GM12878 (cell line): ENCODE measurements around the gene ZNF385C.

Experiments
- EP300 ChIP-seq, 2 experiments: fragments of 150-350 bp in 1 of 2; IDR thresholded peaks; 2 replicates each; pipeline ENCODE4 v1.6.1; 2011 to 2012; ENCODE audit warnings: low read depth in 2 of 2, low read length in 2 of 2, borderline replicate concordance in 1 of 2, improper control_type of control experiment in 1 of 2, inconsistent platforms in 1 of 2; ENCODE audit not compliant: control insufficient read depth in 1 of 2
- EZH2 ChIP-seq: IDR thresholded peaks from 2 replicates; pipeline ENCODE4 v1.6.1; 2012; ENCODE audit warnings: low read depth, mild to moderate bottlenecking, control low read depth, inconsistent platforms, low read length, borderline replicate concordance; ENCODE audit not compliant: control insufficient read depth
- MXI1 ChIP-seq: fragments of 150-350 bp; IDR thresholded peaks from 2 replicates; pipeline ENCODE4 v1.6.1; 2011; ENCODE audit warnings: low read depth, mild to moderate bottlenecking, inconsistent platforms, low read length, improper control_type of control experiment
- POLR2A ChIP-seq: IDR thresholded peaks from 2 replicates; pipeline ENCODE4 v1.6.1; 2011; ENCODE audit warnings: low read depth, mild to moderate bottlenecking, low read length
- TF ChIP-seq, protein P1 (sequence below), 3 experiments: IDR thresholded peaks in 2 of 3; conservative IDR thresholded peaks in 1 of 3; 2 replicates each; pipeline ENCODE4 v1.5.1; 2011; ENCODE audit warnings: low read depth in 3 of 3, low read length in 3 of 3, mild to moderate bottlenecking in 3 of 3, control low read depth in 2 of 3, moderate library complexity in 2 of 3, inconsistent platforms in 1 of 3, mixed read lengths in 1 of 3; ENCODE audit not compliant: control insufficient read depth in 2 of 3, insufficient read depth in 1 of 3; ENCODE audit errors: extremely low read depth in 1 of 3

DNA sequence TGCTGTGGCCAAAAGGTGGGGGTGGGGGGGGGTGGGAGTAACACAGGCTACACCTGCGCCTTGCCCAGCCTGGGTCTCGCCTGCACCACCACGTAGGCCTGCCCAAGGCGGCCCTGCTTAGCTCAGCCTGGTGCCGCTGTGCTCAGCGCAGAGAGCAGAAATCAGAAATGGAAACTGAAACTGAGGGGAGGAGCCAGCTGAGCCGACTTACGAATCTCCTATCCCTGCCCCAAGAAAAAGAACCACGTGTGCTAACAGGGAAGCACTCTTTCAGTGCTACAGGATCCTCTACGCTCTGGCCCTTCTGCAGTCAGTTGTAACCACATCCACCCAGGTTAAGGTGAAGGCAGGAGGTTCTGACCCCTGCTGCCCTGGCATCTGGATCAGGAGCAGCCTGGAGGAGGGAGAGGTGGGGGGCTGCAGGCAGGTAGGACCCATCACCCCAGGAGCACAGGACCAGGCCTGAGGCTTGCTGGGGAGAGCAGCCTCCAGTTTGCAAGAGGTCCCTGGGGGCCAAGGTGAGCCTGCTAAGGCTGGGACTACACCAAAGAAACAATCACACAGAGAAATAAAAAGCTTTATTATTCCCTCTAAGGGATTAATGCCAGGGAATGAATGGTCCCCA, 14.4 kb upstream of the ZNF385C start, which contains the start of gene DHX58:
- peak; percentile 87 for TF ChIP-seq MXI1
- TF ChIP-seq, protein P1, sequence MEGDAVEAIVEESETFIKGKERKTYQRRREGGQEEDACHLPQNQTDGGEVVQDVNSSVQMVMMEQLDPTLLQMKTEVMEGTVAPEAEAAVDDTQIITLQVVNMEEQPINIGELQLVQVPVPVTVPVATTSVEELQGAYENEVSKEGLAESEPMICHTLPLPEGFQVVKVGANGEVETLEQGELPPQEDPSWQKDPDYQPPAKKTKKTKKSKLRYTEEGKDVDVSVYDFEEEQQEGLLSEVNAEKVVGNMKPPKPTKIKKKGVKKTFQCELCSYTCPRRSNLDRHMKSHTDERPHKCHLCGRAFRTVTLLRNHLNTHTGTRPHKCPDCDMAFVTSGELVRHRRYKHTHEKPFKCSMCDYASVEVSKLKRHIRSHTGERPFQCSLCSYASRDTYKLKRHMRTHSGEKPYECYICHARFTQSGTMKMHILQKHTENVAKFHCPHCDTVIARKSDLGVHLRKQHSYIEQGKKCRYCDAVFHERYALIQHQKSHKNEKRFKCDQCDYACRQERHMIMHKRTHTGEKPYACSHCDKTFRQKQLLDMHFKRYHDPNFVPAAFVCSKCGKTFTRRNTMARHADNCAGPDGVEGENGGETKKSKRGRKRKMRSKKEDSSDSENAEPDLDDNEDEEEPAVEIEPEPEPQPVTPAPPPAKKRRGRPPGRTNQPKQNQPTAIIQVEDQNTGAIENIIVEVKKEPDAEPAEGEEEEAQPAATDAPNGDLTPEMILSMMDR (IDR thresholded peaks at IDR 0.05 in 2 of 3, conservative IDR thresholded peaks at IDR 0.05 in 1 of 3; ENCODE audit: control insufficient read depth in 2 of 3, extremely low read depth in 1 of 3, insufficient read depth in 1 of 3, low read depth in 3 of 3, low read length in 3 of 3), result no peak
- peak; percentile 94 for TF ChIP-seq POLR2A
- TF ChIP-seq EP300 (IDR thresholded peaks at IDR 0.05; ENCODE audit: borderline replicate concordance in 1 of 2, control insufficient read depth in 1 of 2, low read depth in 2 of 2, low read length in 2 of 2), result no peak
- TF ChIP-seq EZH2, result no peak
